Tibial nerve (tissue), 4 donors: ENCODE results near the gene SIK2.

ENCODE experiments used
- CTCF ChIP-seq, 5 experiments: fragments of 200-600 bp in 3 of 5; fragments of 450-650 bp in 2 of 5; sonication (generic) in 3 of 5; IDR thresholded peaks; one replicate each; pipeline ENCODE4 v1.5.1; 2016 to 2019; ENCODE audit warnings: antibody characterized with exemption in 5 of 5, mild to moderate bottlenecking in 3 of 5, moderate library complexity in 2 of 5
- EP300 ChIP-seq, 2 donors: sonication (generic); formaldehyde crosslinking; IDR thresholded peaks; one replicate each; pipeline ENCODE4 v1.6.1; 2017; ENCODE audit warnings: antibody characterized with exemption in 2 of 2, mild to moderate bottlenecking in 1 of 2
- POLR2A ChIP-seq, 2 donors: fragments of 450-650 bp; IDR thresholded peaks; one replicate each; pipeline ENCODE4 v1.6.1; 2017; ENCODE audit warnings: antibody characterized with exemption in 2 of 2, mild to moderate bottlenecking in 2 of 2, moderate library complexity in 2 of 2

GRCh38 chr11:111734954-111735261 lies 132.7 kb downstream of the SIK2 start:
- TF ChIP-seq POLR2A (IDR thresholded peaks at IDR 0.05): no peak
- no peak for TF ChIP-seq CTCF (IDR thresholded peaks at IDR 0.05)
- no peak for TF ChIP-seq EP300 (IDR thresholded peaks at IDR 0.05)
